HEK293 (cell line): ENCODE measurements around the gene EID2.
A peak's percentile ranks its signal among the peaks of the same experiment; 100 is the strongest.

ENCODE experiments used
- CTCF ChIA-PET: fragments of 350-600 bp; formaldehyde crosslinking; extraction: SDS; loops from one replicate; lab custom pipeline; 2021; ENCODE audit warnings: antibody characterized with exemption; lab: Yijun Ruan, JAX
- POLR2A ChIA-PET: fragments of 300-600 bp; formaldehyde crosslinking; extraction: SDS; loops from one replicate; lab custom pipeline; 2020; ENCODE audit warnings: antibody characterized with exemption, inconsistent platforms; lab: Yijun Ruan, JAX
- H3K27ac ChIP-seq: fragments of 200-500 bp; sonication (Bioruptor generic); 2 replicates; pipeline ENCODE4 v1.5.1; 2014; ENCODE audit warnings: low read depth, low read length, control low read depth, inconsistent platforms; ENCODE audit errors: extremely low read depth
- H3K36me3 ChIP-seq, 2 experiments: fragments of 200-500 bp in 1 of 2; sonication (Bioruptor generic) in 1 of 2; 1 replicate in 1 of 2; 2 replicates in 1 of 2; pipeline ENCODE4 v1.5.1; 2014 to 2017; ENCODE audit warnings: inconsistent platforms in 2 of 2, low read length in 2 of 2; ENCODE audit not compliant: control insufficient read depth in 2 of 2, insufficient read depth in 1 of 2
- H3K4me1 ChIP-seq: fragments of 200-500 bp; sonication (Bioruptor generic); 2 replicates; pipeline ENCODE4 v1.5.1; 2014; ENCODE audit warnings: mild to moderate bottlenecking, low read length, inconsistent platforms; ENCODE audit not compliant: control insufficient read depth, insufficient read depth
- H3K4me3 ChIP-seq: 2 replicates; pipeline ENCODE4 v1.5.1; 2011; ENCODE audit warnings: low read depth, mild to moderate bottlenecking, control low read depth, low read length, moderate library complexity
- H3K9me3 ChIP-seq: fragments of 200-500 bp; sonication (Bioruptor generic); 2 replicates; pipeline ENCODE4 v1.5.1; 2014; ENCODE audit warnings: low read depth, low read length, inconsistent platforms; ENCODE audit not compliant: control insufficient read depth, insufficient read depth
- PRDM10 ChIP-seq: fragments of 450-650 bp; formaldehyde crosslinking; IDR thresholded peaks from 2 replicates; pipeline ENCODE4 v1.5.1; 2016; ENCODE audit warnings: missing biosample characterization, missing genetic modification characterization
- ZBTB20 ChIP-seq: fragments of 450-650 bp; formaldehyde crosslinking; IDR thresholded peaks from 2 replicates; pipeline ENCODE4 v1.5.1; 2016; ENCODE audit warnings: missing biosample characterization, missing genetic modification characterization
- ZNF266 ChIP-seq: fragments of 450-650 bp; formaldehyde crosslinking; IDR thresholded peaks from 2 replicates; pipeline ENCODE4 v1.5.1; 2016; ENCODE audit warnings: missing biosample characterization, missing genetic modification characterization, low read depth
- ZNF518A ChIP-seq: fragments of 450-650 bp; formaldehyde crosslinking; conservative IDR thresholded peaks from 2 replicates; pipeline ENCODE4 v1.5.1; 2016; ENCODE audit warnings: low read depth, missing biosample characterization, missing genetic modification characterization
- ZNF623 ChIP-seq: fragments of 450-650 bp; formaldehyde crosslinking; IDR thresholded peaks from 2 replicates; pipeline ENCODE4 v1.5.1; 2016; ENCODE audit warnings: missing biosample characterization, missing genetic modification characterization
- ZNF645 ChIP-seq: fragments of 450-650 bp; formaldehyde crosslinking; IDR thresholded peaks from 2 replicates; pipeline ENCODE4; 2016; ENCODE audit warnings: missing biosample characterization, missing genetic modification characterization
- ZSCAN4 ChIP-seq: fragments of 450-650 bp; formaldehyde crosslinking; IDR thresholded peaks from 2 replicates; pipeline ENCODE4 v1.5.1; 2017; ENCODE audit warnings: missing biosample characterization, missing genetic modification characterization

Gene EID2

DNA sequence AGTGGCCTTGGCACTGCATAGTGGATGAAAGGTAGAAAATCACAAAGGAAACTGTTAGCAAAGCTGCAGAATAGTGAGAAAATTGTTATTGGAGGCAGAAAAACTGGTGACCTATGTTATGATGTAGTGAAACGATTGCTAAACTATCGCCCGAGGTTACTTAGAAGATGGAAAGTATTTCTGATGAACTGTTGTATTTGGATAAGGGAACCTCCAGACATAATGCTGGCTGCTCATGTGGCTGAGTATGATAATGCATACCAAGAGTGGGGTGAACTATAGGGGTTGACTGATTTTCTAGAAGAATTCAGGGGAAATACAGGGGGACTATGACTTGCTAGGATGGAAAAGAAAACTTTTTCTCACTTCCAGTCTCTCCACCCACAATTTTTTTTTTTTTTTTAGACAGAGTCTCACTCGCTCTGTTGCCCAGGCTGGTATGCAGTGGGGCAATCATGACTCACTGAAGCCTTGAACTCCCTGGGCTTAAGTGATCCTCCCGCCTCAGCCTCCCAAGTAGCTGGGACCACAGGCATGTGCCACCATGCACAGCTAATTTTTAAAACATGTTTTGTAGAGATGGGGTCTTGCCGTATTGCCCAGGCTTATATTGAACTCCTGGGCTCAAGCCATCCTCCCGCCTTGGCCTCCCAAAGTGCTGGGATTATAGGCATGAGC lies 4.4 kb upstream of the EID2 start (continued):
- peak; percentile 47; the same call in 1 of the 2 replicates for TF ChIP-seq PRDM10 (tag by site-specific recombination)
- no peak for TF ChIP-seq ZSCAN4

- POLR2A ChIA-PET, result interaction anchor here (1.2 kb wide), 1 partner anchor 108 kb away, joined by 6 read pairs; the partner anchor contains the start of gene RPS16
- H3K27ac ChIP-seq, result no peak overlapping the region
- CTCF ChIA-PET, result interaction anchor here (0.6 to 5.3 kb wide), 9 partner anchors 10 to 132 kb away, joined by 3 to 37 read pairs (median 5); partner anchors contain the start of gene EID2B
Measured at GRCh38 chr19:39543477-39543857, 3.5 kb upstream of the EID2 start.

More at GRCh38 chr19:39543477-39543857, 3.5 kb upstream of the EID2 start:
- H3K9me3 ChIP-seq, result no peaks in the 10 kb centered on the region
- peaks cover 11% of the 10 kb centered on the region for H3K4me1 ChIP-seq
- H3K4me3 ChIP-seq, result no peak overlapping the region
- no peak for TF ChIP-seq ZBTB20
- TF ChIP-seq ZNF623 (tag by site-specific recombination), result no peak
- TF ChIP-seq ZNF518A (tag by site-specific recombination), result no peak
- 0 out of 2 replicates have a peak, but pooled peaks have one; percentile 14 for TF ChIP-seq ZNF645 (tag by site-specific recombination)
- TF ChIP-seq ZNF266 (tag by site-specific recombination), result no peak
- no peaks in the 10 kb centered on the region for H3K36me3 ChIP-seq
